ENCODE data around the gene ARRB1.
"Not testable (repeated sequence)": the region's sequence is repeated elsewhere in the genome, so short reads cannot be mapped to it uniquely, and the experiment has no call there.

ARRB1 gene

GRCh38 chr11:75337195-75337654, 14.2 kb downstream of the ARRB1 start:
- Histone ChIP-seq H3K4me3 (no peak overlapping the region), H3K9ac (peak overlapping the region; percentile 79; the same call in 1 of the 2 replicates), H4K20me1 (no peaks in the 10 kb centered on the region), H3K36me3 (peaks cover 17% of the 10 kb centered on the region), H3K4me1 (peaks cover 98% of the 10 kb centered on the region), H3K9me3 (no peaks in the 10 kb centered on the region), H3K27me3 (no peaks in the 10 kb centered on the region), H3K27ac (peak overlapping the region; percentile 96), H3K4me2 (peak overlapping the region; percentile 93)
- no peak for TF ChIP-seq Cebpa-rat (IDR thresholded peaks at IDR 0.05)

- TF ChIP-seq Cebpa-rat (IDR thresholded peaks at IDR 0.05): no peak
- peak overlapping the region; percentile 93 for H3K4me2 ChIP-seq
- peaks cover 99% of the 10 kb centered on the region for H3K4me1 ChIP-seq
- H3K27me3 ChIP-seq: no peaks in the 10 kb centered on the region
- peaks cover 1% of the 10 kb centered on the region; the same call in 1 of the 2 replicates for H4K20me1 ChIP-seq
- no peak overlapping the region for H3K4me3 ChIP-seq
- H3K27ac ChIP-seq: peak overlapping the region; percentile 96
- H3K9ac ChIP-seq: peak overlapping the region; percentile 47; the same call in 1 of the 2 replicates
- H3K9me3 ChIP-seq: no peaks in the 10 kb centered on the region
- peaks cover 17% of the 10 kb centered on the region for H3K36me3 ChIP-seq
Observed at GRCh38 chr11:75334976-75335375, 16.5 kb downstream of the ARRB1 start.

GRCh38 chr11:75334402-75334891, 17.0 kb downstream of the ARRB1 start:
- peaks cover 99% of the 10 kb centered on the region for H3K4me1 ChIP-seq
- H3K27me3 ChIP-seq: no peaks in the 10 kb centered on the region
- H3K4me3 ChIP-seq: no peak overlapping the region
- peak overlapping the region; percentile 96 for H3K27ac ChIP-seq
- H3K9me3 ChIP-seq: no peaks in the 10 kb centered on the region
- H3K4me2 ChIP-seq: peak overlapping the region; percentile 93
- peaks cover 5% of the 10 kb centered on the region; the same call in 1 of the 2 replicates for H4K20me1 ChIP-seq
- no peak for TF ChIP-seq Cebpa-rat (IDR thresholded peaks at IDR 0.05)
- H3K9ac ChIP-seq: peak overlapping the region; percentile 47; the same call in 1 of the 2 replicates
- peaks cover 17% of the 10 kb centered on the region for H3K36me3 ChIP-seq

DNA sequence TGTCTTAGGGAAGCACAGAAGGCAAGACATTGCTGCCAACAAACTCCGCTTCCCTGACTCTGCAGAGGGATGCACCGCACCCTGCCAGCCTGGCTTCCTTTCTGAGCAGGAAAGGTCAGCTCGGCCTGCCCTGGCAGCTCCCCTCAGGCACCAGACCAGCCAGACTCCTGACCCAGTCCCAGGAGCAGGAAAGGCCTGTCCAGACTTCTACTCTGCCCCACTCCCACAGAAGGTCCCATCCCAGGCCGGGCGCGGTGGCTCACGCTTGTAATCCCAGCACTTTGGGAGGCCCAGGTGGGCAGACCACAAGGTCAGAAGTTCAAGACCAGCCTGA, 17.7 kb downstream of the ARRB1 start:
- Histone ChIP-seq H3K4me2 (peak overlapping the region; percentile 93; the same call in 1 of the 2 replicates), H4K20me1 (peaks cover 10% of the 10 kb centered on the region), H3K9me3 (no peaks in the 10 kb centered on the region), H3K27me3 (no peaks in the 10 kb centered on the region), H3K4me3 (no peak overlapping the region), H3K36me3 (peaks cover 17% of the 10 kb centered on the region), H3K27ac (peak overlapping the region; percentile 96), H3K4me1 (peaks cover 99% of the 10 kb centered on the region), H3K9ac (no peak overlapping the region)
- no peak for TF ChIP-seq Cebpa-rat (IDR thresholded peaks at IDR 0.05)

DNA sequence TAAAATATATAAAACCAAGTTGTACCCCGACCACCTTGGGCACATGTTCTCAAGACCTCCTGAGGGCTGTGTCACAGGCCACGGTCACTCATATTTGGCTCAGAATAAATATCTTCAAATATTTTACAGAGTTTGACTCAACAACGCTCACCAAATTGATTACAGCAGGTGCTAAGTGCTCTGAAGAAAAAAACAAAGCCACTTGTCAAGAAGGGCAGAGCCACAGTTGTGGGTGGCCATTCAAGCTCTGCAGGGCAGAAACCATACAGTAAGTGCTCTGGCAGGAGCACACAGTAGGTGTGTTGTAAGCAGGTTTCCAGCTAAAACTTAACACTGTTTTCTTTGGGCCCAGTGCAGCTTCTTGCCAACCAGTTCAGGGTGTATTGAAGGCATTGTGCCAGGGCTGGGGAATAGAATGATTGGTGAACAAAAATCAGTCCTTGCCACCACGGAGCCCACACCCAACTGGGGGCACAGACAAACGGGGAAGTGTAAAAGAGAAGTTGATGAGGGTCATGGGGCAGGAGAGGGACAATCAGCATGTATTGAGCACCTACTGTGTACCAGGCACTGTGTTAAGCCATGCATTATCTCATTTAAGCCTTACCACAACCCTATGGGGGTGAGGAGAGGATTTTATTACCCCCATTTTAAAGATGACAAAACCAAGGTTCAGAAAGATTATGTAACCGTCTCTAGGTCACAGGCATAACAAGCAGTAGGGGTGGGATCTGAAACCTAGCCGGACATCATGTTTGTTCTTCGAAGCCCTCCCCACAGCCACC, 18.2 kb downstream of the ARRB1 start:
- Histone ChIP-seq H3K4me1 (peaks cover 99% of the 10 kb centered on the region), H3K4me3 (no peak overlapping the region), H3K36me3 (peaks cover 17% of the 10 kb centered on the region), H3K27ac (peak overlapping the region; percentile 96), H3K9me3 (no peaks in the 10 kb centered on the region), H3K9ac (no peak overlapping the region), H3K27me3 (no peaks in the 10 kb centered on the region), H4K20me1 (peaks cover 16% of the 10 kb centered on the region), H3K4me2 (peak overlapping the region; percentile 93; the same call in 1 of the 2 replicates)
- TF ChIP-seq Cebpa-rat (IDR thresholded peaks at IDR 0.05): no peak

- H3K36me3 ChIP-seq: peaks cover 17% of the 10 kb centered on the region
Observed at GRCh38 chr11:75331761-75332160, 19.7 kb downstream of the ARRB1 start.

GRCh38 chr11:75331304-75331703, 20.2 kb downstream of the ARRB1 start:
- H3K27me3 ChIP-seq, H3K4me3 ChIP-seq, H3K9me3 ChIP-seq, H3K9ac ChIP-seq: not testable (repeated sequence)
- H3K4me1 ChIP-seq: peaks cover 99% of the 10 kb centered on the region
- H3K36me3 ChIP-seq: peaks cover 17% of the 10 kb centered on the region
- peak overlapping the region; percentile 86 for H3K4me2 ChIP-seq
- peak overlapping the region; percentile 79; the same call in 1 of the 2 replicates for H3K27ac ChIP-seq
- peaks cover 32% of the 10 kb centered on the region for H4K20me1 ChIP-seq

More at GRCh38 chr11:75331761-75332160, 19.7 kb downstream of the ARRB1 start:
- not testable (repeated sequence) for H3K9ac ChIP-seq, H3K9me3 ChIP-seq, H3K4me3 ChIP-seq, H3K27ac ChIP-seq, H3K27me3 ChIP-seq
- peaks cover 99% of the 10 kb centered on the region for H3K4me1 ChIP-seq
- H3K4me2 ChIP-seq: peak overlapping the region; percentile 86
- peaks cover 28% of the 10 kb centered on the region for H4K20me1 ChIP-seq

DNA sequence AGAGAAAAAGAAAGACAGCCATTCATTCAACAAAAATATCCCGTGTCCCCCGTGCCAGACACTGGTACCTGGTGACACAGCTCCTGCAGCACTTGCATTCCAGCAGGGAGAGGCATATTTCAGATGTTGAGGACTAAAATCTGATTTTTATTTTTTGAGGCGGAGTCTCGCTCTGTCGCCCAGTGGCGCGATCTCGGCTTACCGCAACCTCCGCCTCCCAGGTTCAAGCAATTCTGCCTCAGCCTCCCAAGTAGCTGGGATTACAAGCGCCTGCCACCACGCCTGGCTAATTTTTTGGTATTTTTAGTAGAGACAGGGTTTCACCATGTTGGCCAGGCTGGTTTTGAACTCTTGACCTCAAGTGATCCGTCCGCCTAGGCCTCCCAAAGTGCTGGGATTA, 20.6 kb downstream of the ARRB1 start:
- Histone ChIP-seq H3K4me1 (peaks cover 99% of the 10 kb centered on the region), H3K4me2 (peak overlapping the region; percentile 86), H3K36me3 (peaks cover 16% of the 10 kb centered on the region), H3K9ac (peak overlapping the region; percentile 48; the same call in 1 of the 2 replicates), H4K20me1 (peaks cover 36% of the 10 kb centered on the region), H3K27ac (peak overlapping the region; percentile 79; the same call in 1 of the 2 replicates)
- not testable (repeated sequence) for H3K4me3 ChIP-seq, H3K27me3 ChIP-seq, H3K9me3 ChIP-seq

DNA sequence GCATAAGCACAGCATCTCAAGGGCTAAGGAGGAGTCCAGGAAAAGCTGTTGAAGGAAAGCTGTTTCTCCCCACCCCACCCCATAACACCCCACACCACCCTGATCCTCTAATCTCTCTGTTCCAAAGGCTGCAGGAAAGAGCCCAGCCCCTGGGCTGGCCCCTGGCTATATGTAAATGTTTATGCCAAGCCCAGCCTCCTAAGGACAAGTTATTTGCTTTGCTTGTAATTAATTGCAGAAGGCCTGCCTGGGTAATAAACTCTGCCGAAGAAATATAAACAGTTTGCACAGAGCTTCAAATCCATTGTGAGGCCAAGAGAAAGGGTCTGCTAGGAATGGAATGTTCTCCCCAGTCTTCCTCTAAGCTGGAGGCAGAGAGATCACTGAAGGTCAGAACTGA, 21.2 kb downstream of the ARRB1 start:
- Histone ChIP-seq H3K4me3 (no peak overlapping the region), H4K20me1 (peaks cover 42% of the 10 kb centered on the region), H3K9ac (peak overlapping the region; percentile 48; the same call in 1 of the 2 replicates), H3K4me2 (peak overlapping the region; percentile 86), H3K36me3 (peaks cover 18% of the 10 kb centered on the region), H3K4me1 (peaks cover 97% of the 10 kb centered on the region), H3K27me3 (no peaks in the 10 kb centered on the region), H3K9me3 (no peaks in the 10 kb centered on the region), H3K27ac (peak overlapping the region; percentile 79; the same call in 1 of the 2 replicates)
- TF ChIP-seq Cebpa-rat (IDR thresholded peaks at IDR 0.05): no peak

Measured in BLaER1 (cell line).